Neuronal stem cell (in vitro differentiated cells): ENCODE results near the gene LTBP2.

Experiments used
- DNase-seq: peaks from one replicate; pipeline ENCODE4 v3.0.0-alpha.2; 2013; ENCODE audit warnings: low spot score
- H2AFZ ChIP-seq: one replicate; pipeline ENCODE4 v1.6.1; 2013; ENCODE audit warnings: mild to moderate bottlenecking, low read length, inconsistent platforms
- H2AK5ac ChIP-seq: 2 replicates; pipeline ENCODE4 v1.6.1; 2013; ENCODE audit warnings: low read depth, mild to moderate bottlenecking, inconsistent platforms, low read length, moderate library complexity, mixed read lengths
- H2BK120ac ChIP-seq: 2 replicates; pipeline ENCODE4 v1.6.1; 2013; ENCODE audit warnings: low read depth, mild to moderate bottlenecking, inconsistent platforms, low read length, moderate library complexity, mixed read lengths
- H2BK12ac ChIP-seq: one replicate; pipeline ENCODE4 v1.6.1; 2013; ENCODE audit warnings: low read length, inconsistent platforms
- H2BK15ac ChIP-seq: 2 replicates; pipeline ENCODE4 v1.6.1; 2013; ENCODE audit warnings: mild to moderate bottlenecking, low read length, inconsistent platforms, mixed read lengths
- H2BK5ac ChIP-seq: one replicate; pipeline ENCODE4 v1.6.1; 2013; ENCODE audit warnings: inconsistent platforms, mild to moderate bottlenecking, low read length, moderate library complexity
- H3K14ac ChIP-seq: one replicate; pipeline ENCODE4 v1.6.1; 2013; ENCODE audit warnings: low read length, inconsistent platforms
- H3K18ac ChIP-seq: 2 replicates; pipeline ENCODE4 v1.6.1; 2013; ENCODE audit warnings: low read length, inconsistent platforms
- H3K23ac ChIP-seq: 2 replicates; pipeline ENCODE4 v1.6.1; 2013; ENCODE audit warnings: low read depth, mild to moderate bottlenecking, mixed read lengths, low read length, inconsistent platforms; ENCODE audit not compliant: poor library complexity
- H3K27ac ChIP-seq: replicated peaks from 3 replicates; pipeline ENCODE4 v1.5.1; 2013; ENCODE audit warnings: low read length, inconsistent platforms
- H3K27me3 ChIP-seq, 3 experiments: 2 replicates each; pipeline ENCODE4 v1.6.1; 2013; ENCODE audit warnings: low read length in 3 of 3, mild to moderate bottlenecking in 2 of 3, inconsistent platforms in 1 of 3, low read depth in 1 of 3, mixed read lengths in 1 of 3, moderate library complexity in 1 of 3; ENCODE audit not compliant: control insufficient read depth in 3 of 3, insufficient read depth in 3 of 3
- H3K36me3 ChIP-seq, 2 donors: replicated peaks in 1 of 2; 2 replicates each; pipeline ENCODE4 v1.6.1; 2013; ENCODE audit warnings: low read length in 2 of 2; ENCODE audit not compliant: control insufficient read depth in 2 of 2, insufficient read depth in 2 of 2
- H3K4ac ChIP-seq: 2 replicates; pipeline ENCODE4 v1.6.1; 2013; ENCODE audit warnings: inconsistent platforms, mild to moderate bottlenecking, low read length, moderate library complexity
- H3K4me1 ChIP-seq, 2 donors: 1 replicate in 1 of 2; 2 replicates in 1 of 2; pipeline ENCODE4 v1.6.1; 2013; ENCODE audit warnings: low read length in 2 of 2, low read depth in 1 of 2; ENCODE audit not compliant: control insufficient read depth in 2 of 2, insufficient read depth in 1 of 2
- H3K4me2 ChIP-seq: one replicate; pipeline ENCODE4 v1.6.1; 2013; ENCODE audit warnings: mild to moderate bottlenecking, low read length, inconsistent platforms; ENCODE audit not compliant: insufficient read depth, poor library complexity, severe bottlenecking
- H3K4me3 ChIP-seq, 2 donors: 2 replicates each; pipeline ENCODE4 v1.5.1; 2013; ENCODE audit warnings: low read length in 2 of 2, mild to moderate bottlenecking in 2 of 2, inconsistent platforms in 1 of 2, moderate library complexity in 1 of 2
- H3K79me1 ChIP-seq: one replicate; pipeline ENCODE4 v1.6.1; 2013; ENCODE audit warnings: low read depth, mild to moderate bottlenecking, inconsistent platforms, low read length, moderate library complexity
- H3K9ac ChIP-seq: one replicate; pipeline ENCODE4 v1.6.1; 2013; ENCODE audit warnings: mild to moderate bottlenecking, low read depth, low read length, inconsistent platforms; ENCODE audit not compliant: poor library complexity
- H3K9me3 ChIP-seq, 2 donors: replicated peaks in 1 of 2; 2 replicates each; pipeline versions ENCODE3 to v1.6.1; 2013; ENCODE audit warnings: low read length in 2 of 2, mild to moderate bottlenecking in 2 of 2, inconsistent platforms in 1 of 2, low read depth in 1 of 2, mixed read lengths in 1 of 2, moderate library complexity in 1 of 2; ENCODE audit not compliant: control insufficient read depth in 2 of 2, insufficient read depth in 1 of 2
- H4K8ac ChIP-seq: one replicate; pipeline ENCODE4 v1.6.1; 2013; ENCODE audit warnings: low read depth, mild to moderate bottlenecking, inconsistent platforms, low read length, moderate library complexity
- H4K91ac ChIP-seq: one replicate; pipeline ENCODE4 v1.6.1; 2013; ENCODE audit warnings: low read length, low read depth, mild to moderate bottlenecking, inconsistent platforms; ENCODE audit not compliant: poor library complexity
- WGBS, 2 donors: extraction: QIAGEN DNeasy Blood & Tissue Kit; methylation state at CpG; one replicate each; pipeline ENCODE4 v1.1.7; 2013; ENCODE audit warnings: missing lambda C conversion rate in 2 of 2, mixed read lengths in 1 of 2; ENCODE audit not compliant: insufficient read length in 2 of 2, insufficient replicate concordance in 1 of 2; ENCODE audit errors: extremely low coverage in 2 of 2; 5-methylcytosine and 5-hydroxymethylcytosine counted together

LTBP2 gene

GRCh38 chr14:74612350-74613021 lies 449 bp upstream of the LTBP2 start:
- Histone ChIP-seq H2BK120ac (peak overlapping the region; percentile 39), H3K79me1 (no peaks in the 10 kb centered on the region), H2AK5ac (peak overlapping the region; percentile 51), H3K27me3 (peaks cover 16 to 62% (median 29%) of the 10 kb centered on the region in 3 experiments), H3K9ac (peak overlapping the region; percentile 86), H3K4me1 (peaks cover 3 to 12% of the 10 kb centered on the region in 2 donors), H3K4me2 (peak overlapping the region; percentile 80), H3K9me3 (no peaks in the 10 kb centered on the region), H4K91ac (no peak overlapping the region), H3K4me3 (peak overlapping the region; percentile 43 to 85), H3K4ac (no peak overlapping the region), H3K27ac (no peak overlapping the region), H3K14ac (no peak overlapping the region), H3K36me3 (no peaks in the 10 kb centered on the region), H3K18ac (peak overlapping the region; percentile 97), H2BK5ac (no peak overlapping the region), H3K23ac (no peak overlapping the region), H4K8ac (no peak overlapping the region), H2BK15ac (peak overlapping the region; percentile 52), H2BK12ac (no peak overlapping the region), H2AFZ (peak overlapping the region; percentile 95)
- WGBS, 2 donors = no CpG with 5 or more reads among the region's 69 CpGs
- peak; percentile 80 for DNase-seq

- no peaks in the 10 kb centered on the region for H3K9me3 ChIP-seq
These were observed 979 bp downstream of the LTBP2 start for GRCh38 chr14:74610866-74611649.

DNA sequence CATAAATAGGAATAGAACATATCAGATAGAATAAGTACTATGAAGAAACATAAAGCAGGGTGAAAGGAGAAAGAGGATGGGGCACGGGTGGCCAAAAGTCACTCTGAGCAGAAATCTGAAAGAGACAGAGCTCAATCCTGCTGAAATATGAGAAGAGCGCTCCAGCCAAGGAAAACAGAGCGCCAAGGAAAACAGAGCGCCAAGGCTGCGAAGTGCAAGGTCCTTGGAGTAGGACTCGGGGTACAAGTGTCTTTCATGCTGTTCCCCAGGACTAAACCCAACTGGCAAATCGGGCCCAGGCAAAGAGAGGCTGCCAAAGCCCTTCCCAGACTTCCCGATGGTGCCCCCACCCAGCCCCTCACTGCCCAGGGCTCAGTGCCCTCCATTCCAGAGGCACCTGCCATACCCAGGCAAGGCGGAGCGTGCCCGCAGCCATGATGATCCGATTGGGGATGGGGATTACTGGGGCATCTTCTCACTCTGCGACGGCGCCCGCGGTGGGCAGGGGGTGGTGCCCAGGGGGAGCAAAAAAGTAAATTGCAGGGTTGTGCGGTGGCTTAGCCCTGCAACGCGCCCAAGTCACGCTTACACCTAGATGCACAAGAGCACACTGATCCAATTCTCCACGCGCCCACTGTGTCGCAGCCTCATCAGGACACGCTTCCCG lies 1.7 kb downstream of the LTBP2 start:
- Histone ChIP-seq H3K23ac (peak overlapping the region; percentile 70), H3K4ac (peak overlapping the region; percentile 94), H2BK5ac (no peak overlapping the region), H3K4me1 (peaks cover 3 to 5% of the 10 kb centered on the region in 2 donors), H3K9ac (no peak overlapping the region), H3K4me2 (no peak overlapping the region), H3K14ac (no peak overlapping the region), H3K4me3 (no peak overlapping the region), H4K8ac (no peak overlapping the region), H2BK12ac (peak overlapping the region; percentile 76), H2BK15ac (no peak overlapping the region), H2AFZ (peak overlapping the region; percentile 95), H3K9me3 (no peaks in the 10 kb centered on the region), H3K27ac (no peak overlapping the region), H4K91ac (no peak overlapping the region), H2BK120ac (no peak overlapping the region), H3K18ac (peak overlapping the region; percentile 83), H2AK5ac (no peak overlapping the region), H3K36me3 (no peaks in the 10 kb centered on the region), H3K27me3 (peaks cover 16 to 51% (median 29%) of the 10 kb centered on the region in 3 experiments), H3K79me1 (no peaks in the 10 kb centered on the region)
- DNase-seq = no peak
- WGBS, 2 donors = no CpG with 5 or more reads among the region's 26 CpGs

More at GRCh38 chr14:74610866-74611649, 979 bp downstream of the LTBP2 start:
- Histone ChIP-seq H3K36me3 (no peaks in the 10 kb centered on the region), H3K79me1 (no peaks in the 10 kb centered on the region), H3K23ac (peak overlapping the region; percentile 70), H4K91ac (no peak overlapping the region), H3K4me3 (peak overlapping the region in 1 of 2 donors; percentile 85), H3K4me2 (peak overlapping the region; percentile 80), H2AK5ac (peak overlapping the region; percentile 76), H2BK120ac (peak overlapping the region; percentile 18), H4K8ac (no peak overlapping the region), H3K27me3 (peaks cover 16 to 53% (median 29%) of the 10 kb centered on the region in 3 experiments), H2BK5ac (no peak overlapping the region), H3K9ac (peak overlapping the region; percentile 63), H2BK15ac (no peak overlapping the region), H3K27ac (no peak overlapping the region), H3K18ac (peak overlapping the region; percentile 97), H3K14ac (peak overlapping the region; percentile 92), H3K4me1 (peaks cover 3 to 5% of the 10 kb centered on the region in 2 donors), H2BK12ac (peak overlapping the region; percentile 76), H3K4ac (peak overlapping the region; percentile 94), H2AFZ (peak overlapping the region; percentile 95)
- no CpG with 5 or more reads among the region's 65 CpGs for WGBS, 2 donors
- DNase-seq = no peak
